Loucy (cell line): Measurements from ENCODE around the gene COL26A1.

Experiments used
- EZH2phosphoT487 ChIP-seq: fragments of 200-600 bp; IDR thresholded peaks from 2 replicates; pipeline ENCODE4 v1.6.1; 2018; ENCODE audit warnings: antibody characterized with exemption, mild to moderate bottlenecking, moderate library complexity, borderline replicate concordance
- TF ChIP-seq, protein P1 (sequence below): fragments of 200-600 bp; sonication (generic); conservative IDR thresholded peaks from 2 replicates; pipeline ENCODE4 v1.5.1; 2014; ENCODE audit warnings: mild to moderate bottlenecking, antibody characterized with exemption, low read length

DNA sequence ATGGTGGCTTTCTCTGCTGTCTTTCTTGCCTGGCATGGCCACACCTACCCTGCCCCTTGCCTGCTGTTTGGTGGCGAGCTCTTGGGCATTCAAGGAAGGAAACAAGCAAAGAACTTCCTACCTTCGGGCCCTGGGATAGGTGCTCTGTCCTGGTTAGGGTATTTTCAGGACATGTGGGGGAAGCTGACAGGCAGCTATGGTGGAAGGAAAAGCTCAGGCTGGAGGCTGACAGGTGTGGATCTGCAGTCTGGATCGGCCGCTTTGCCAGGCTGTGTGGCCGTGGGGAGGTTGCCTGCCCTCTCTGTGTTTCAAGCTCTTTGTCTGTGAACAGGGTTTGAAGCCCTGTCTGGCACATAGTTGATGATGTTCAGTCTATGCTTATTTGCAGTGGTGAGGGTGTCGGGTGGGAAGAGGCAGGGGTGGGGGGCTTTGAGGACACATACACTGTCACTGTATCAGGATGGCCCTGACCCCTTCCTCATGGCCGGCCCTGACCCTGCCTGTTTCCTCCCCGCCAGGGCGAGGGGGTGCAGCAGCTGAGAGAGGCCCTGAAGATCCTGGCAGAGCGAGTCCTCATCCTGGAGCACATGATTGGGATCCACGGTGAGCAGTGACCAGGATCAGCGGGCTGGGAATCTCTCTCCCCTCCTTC is 192.7 kb downstream of the COL26A1 start:
- TF ChIP-seq, protein P1, sequence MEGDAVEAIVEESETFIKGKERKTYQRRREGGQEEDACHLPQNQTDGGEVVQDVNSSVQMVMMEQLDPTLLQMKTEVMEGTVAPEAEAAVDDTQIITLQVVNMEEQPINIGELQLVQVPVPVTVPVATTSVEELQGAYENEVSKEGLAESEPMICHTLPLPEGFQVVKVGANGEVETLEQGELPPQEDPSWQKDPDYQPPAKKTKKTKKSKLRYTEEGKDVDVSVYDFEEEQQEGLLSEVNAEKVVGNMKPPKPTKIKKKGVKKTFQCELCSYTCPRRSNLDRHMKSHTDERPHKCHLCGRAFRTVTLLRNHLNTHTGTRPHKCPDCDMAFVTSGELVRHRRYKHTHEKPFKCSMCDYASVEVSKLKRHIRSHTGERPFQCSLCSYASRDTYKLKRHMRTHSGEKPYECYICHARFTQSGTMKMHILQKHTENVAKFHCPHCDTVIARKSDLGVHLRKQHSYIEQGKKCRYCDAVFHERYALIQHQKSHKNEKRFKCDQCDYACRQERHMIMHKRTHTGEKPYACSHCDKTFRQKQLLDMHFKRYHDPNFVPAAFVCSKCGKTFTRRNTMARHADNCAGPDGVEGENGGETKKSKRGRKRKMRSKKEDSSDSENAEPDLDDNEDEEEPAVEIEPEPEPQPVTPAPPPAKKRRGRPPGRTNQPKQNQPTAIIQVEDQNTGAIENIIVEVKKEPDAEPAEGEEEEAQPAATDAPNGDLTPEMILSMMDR, result no peak
- TF ChIP-seq EZH2phosphoT487, result no peak
